Measurements from ENCODE around the gene ARF3.

DNA sequence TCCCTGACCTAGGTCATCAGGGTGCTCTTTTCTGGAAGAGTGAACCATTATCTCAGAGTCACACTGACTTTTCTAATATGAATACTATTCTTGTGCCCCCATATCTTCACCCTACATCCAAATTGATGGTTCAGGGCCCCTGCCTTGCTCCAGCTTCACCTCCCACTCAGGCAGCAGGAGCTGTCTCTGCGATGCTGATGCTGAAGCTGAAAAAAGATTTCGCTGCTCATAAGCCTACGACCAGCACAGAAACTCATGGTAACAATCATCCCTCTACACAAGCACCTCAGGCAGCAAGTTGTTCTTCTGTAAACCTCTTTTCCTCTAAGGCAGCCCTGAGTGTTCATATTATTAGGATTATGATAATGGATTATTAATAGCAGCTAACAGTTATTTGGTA lies 3.2 kb downstream of the ARF3 start:
- TF ChIP-seq, protein P1, sequence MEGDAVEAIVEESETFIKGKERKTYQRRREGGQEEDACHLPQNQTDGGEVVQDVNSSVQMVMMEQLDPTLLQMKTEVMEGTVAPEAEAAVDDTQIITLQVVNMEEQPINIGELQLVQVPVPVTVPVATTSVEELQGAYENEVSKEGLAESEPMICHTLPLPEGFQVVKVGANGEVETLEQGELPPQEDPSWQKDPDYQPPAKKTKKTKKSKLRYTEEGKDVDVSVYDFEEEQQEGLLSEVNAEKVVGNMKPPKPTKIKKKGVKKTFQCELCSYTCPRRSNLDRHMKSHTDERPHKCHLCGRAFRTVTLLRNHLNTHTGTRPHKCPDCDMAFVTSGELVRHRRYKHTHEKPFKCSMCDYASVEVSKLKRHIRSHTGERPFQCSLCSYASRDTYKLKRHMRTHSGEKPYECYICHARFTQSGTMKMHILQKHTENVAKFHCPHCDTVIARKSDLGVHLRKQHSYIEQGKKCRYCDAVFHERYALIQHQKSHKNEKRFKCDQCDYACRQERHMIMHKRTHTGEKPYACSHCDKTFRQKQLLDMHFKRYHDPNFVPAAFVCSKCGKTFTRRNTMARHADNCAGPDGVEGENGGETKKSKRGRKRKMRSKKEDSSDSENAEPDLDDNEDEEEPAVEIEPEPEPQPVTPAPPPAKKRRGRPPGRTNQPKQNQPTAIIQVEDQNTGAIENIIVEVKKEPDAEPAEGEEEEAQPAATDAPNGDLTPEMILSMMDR (IDR thresholded peaks at IDR 0.05) = no peak
- TF ChIP-seq GABPB1 (CRISPR knock-in tag; IDR thresholded peaks at IDR 0.05) = no peak
- TF ChIP-seq, protein P2, sequence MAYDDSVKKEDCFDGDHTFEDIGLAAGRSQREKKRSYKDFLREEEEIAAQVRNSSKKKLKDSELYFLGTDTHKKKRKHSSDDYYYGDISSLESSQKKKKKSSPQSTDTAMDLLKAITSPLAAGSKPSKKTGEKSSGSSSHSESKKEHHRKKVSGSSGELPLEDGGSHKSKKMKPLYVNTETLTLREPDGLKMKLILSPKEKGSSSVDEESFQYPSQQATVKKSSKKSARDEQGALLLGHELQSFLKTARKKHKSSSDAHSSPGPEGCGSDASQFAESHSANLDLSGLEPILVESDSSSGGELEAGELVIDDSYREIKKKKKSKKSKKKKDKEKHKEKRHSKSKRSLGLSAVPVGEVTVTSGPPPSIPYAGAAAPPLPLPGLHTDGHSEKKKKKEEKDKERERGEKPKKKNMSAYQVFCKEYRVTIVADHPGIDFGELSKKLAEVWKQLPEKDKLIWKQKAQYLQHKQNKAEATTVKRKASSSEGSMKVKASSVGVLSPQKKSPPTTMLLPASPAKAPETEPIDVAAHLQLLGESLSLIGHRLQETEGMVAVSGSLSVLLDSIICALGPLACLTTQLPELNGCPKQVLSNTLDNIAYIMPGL (CRISPR knock-in tag; IDR thresholded peaks at IDR 0.05) = no peak
- no peak for TF ChIP-seq RELA (CRISPR knock-in tag; IDR thresholded peaks at IDR 0.05; ENCODE audit: borderline replicate concordance)
- TF ChIP-seq, protein P3, sequence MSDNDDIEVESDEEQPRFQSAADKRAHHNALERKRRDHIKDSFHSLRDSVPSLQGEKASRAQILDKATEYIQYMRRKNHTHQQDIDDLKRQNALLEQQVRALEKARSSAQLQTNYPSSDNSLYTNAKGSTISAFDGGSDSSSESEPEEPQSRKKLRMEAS (CRISPR knock-in tag; IDR thresholded peaks at IDR 0.05) = no peak
- TF ChIP-seq, protein P4, sequence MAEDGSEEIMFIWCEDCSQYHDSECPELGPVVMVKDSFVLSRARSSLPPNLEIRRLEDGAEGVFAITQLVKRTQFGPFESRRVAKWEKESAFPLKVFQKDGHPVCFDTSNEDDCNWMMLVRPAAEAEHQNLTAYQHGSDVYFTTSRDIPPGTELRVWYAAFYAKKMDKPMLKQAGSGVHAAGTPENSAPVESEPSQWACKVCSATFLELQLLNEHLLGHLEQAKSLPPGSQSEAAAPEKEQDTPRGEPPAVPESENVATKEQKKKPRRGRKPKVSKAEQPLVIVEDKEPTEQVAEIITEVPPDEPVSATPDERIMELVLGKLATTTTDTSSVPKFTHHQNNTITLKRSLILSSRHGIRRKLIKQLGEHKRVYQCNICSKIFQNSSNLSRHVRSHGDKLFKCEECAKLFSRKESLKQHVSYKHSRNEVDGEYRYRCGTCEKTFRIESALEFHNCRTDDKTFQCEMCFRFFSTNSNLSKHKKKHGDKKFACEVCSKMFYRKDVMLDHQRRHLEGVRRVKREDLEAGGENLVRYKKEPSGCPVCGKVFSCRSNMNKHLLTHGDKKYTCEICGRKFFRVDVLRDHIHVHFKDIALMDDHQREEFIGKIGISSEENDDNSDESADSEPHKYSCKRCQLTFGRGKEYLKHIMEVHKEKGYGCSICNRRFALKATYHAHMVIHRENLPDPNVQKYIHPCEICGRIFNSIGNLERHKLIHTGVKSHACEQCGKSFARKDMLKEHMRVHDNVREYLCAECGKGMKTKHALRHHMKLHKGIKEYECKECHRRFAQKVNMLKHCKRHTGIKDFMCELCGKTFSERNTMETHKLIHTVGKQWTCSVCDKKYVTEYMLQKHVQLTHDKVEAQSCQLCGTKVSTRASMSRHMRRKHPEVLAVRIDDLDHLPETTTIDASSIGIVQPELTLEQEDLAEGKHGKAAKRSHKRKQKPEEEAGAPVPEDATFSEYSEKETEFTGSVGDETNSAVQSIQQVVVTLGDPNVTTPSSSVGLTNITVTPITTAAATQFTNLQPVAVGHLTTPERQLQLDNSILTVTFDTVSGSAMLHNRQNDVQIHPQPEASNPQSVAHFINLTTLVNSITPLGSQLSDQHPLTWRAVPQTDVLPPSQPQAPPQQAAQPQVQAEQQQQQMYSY (CRISPR knock-in tag; IDR thresholded peaks at IDR 0.05) = no peak
- TF ChIP-seq ESRRA (CRISPR knock-in tag; IDR thresholded peaks at IDR 0.05; ENCODE audit: borderline replicate concordance) = no peak
- no peak for TF ChIP-seq EMX1 (CRISPR knock-in tag; IDR thresholded peaks at IDR 0.05)

Data from WTC11 (cell line).